GM12891 (cell line): ENCODE measurements around the gene SLC46A1.

Experiments
- DNase-seq: peaks from one replicate; pipeline ENCODE4 v3.0.0; 2011; ENCODE audit warnings: low spot score; ENCODE audit not compliant: insufficient read length
- FAIRE-seq: peaks from 2 replicates; lab custom pipeline; 2011; peaks lifted over from hg19 to GRCh38; lab: Jason Lieb, UNC
- PAX5 ChIP-seq: IDR thresholded peaks from 2 replicates; pipeline ENCODE4 v1.6.1; 2011; ENCODE audit warnings: low read length, moderate library complexity, mild to moderate bottlenecking; ENCODE audit not compliant: insufficient read depth, severe bottlenecking
- POLR2A ChIP-seq: IDR thresholded peaks from 2 replicates; pipeline ENCODE4 v1.6.1; 2011; ENCODE audit warnings: low read depth, low read length, control low read depth
- POLR2AphosphoS5 ChIP-seq: IDR thresholded peaks from 2 replicates; pipeline ENCODE4 v1.6.1; 2011; ENCODE audit warnings: low read depth, low read length, control low read depth
- POU2F2 ChIP-seq: IDR thresholded peaks from 2 replicates; pipeline ENCODE4 v1.6.1; 2011; ENCODE audit warnings: low read depth, mild to moderate bottlenecking, control low read depth, low read length, moderate library complexity
- SPI1 ChIP-seq: IDR thresholded peaks from 2 replicates; pipeline ENCODE4 v1.6.1; 2011; ENCODE audit warnings: low read depth, low read length, control low read depth
- TAF1 ChIP-seq: IDR thresholded peaks from 2 replicates; pipeline ENCODE4 v1.6.1; 2011; ENCODE audit warnings: low read depth, low read length, control low read depth

Gene SLC46A1

GRCh38 chr17:28425206-28425605, 19.2 kb upstream of the SLC46A1 start:
- no peak for DNase-seq
- no peak for TF ChIP-seq POLR2AphosphoS5
- TF ChIP-seq PAX5, result no peak
- TF ChIP-seq POU2F2, result no peak
- TF ChIP-seq POLR2A, result no peak
- no peak for TF ChIP-seq SPI1
- no peak for TF ChIP-seq TAF1
- FAIRE-seq, result no peak

GRCh38 chr17:28421787-28422305, 15.8 kb upstream of the SLC46A1 start:
- DNase-seq (no peak), FAIRE-seq (no peak)
- TF ChIP-seq PAX5, result no peak
- TF ChIP-seq TAF1, result no peak
- no peak for TF ChIP-seq POU2F2
- no peak for TF ChIP-seq POLR2AphosphoS5
- no peak for TF ChIP-seq POLR2A
- no peak for TF ChIP-seq SPI1

- FAIRE-seq (peak; percentile 93), DNase-seq (peak; percentile 42)
- no peak for TF ChIP-seq POU2F2
- TF ChIP-seq TAF1, result no peak
These were observed 10.8 kb upstream of the SLC46A1 start for GRCh38 chr17:28416703-28417311.

- FAIRE-seq, result no peak
- DNase-seq, result no peak
- TF ChIP-seq POU2F2 (no peak), PAX5 (no peak), POLR2A (no peak), TAF1 (no peak), SPI1 (no peak), POLR2AphosphoS5 (no peak)
These were observed 9.9 kb upstream of the SLC46A1 start for GRCh38 chr17:28415886-28416285.

GRCh38 chr17:28413804-28414203, 7.8 kb upstream of the SLC46A1 start:
- TF ChIP-seq TAF1, result no peak
- no peak for TF ChIP-seq POLR2AphosphoS5
- TF ChIP-seq POLR2A, result no peak
- TF ChIP-seq SPI1, result no peak
- TF ChIP-seq PAX5, result no peak
- no peak for TF ChIP-seq POU2F2
- FAIRE-seq, result no peak
- DNase-seq, result no peak

GRCh38 chr17:28412099-28412498, 6.1 kb upstream of the SLC46A1 start:
- FAIRE-seq (no peak), DNase-seq (no peak)
- no peak for TF ChIP-seq POLR2AphosphoS5
- TF ChIP-seq POLR2A, result no peak
- TF ChIP-seq SPI1, result no peak
- TF ChIP-seq POU2F2, result no peak
- no peak for TF ChIP-seq PAX5
- no peak for TF ChIP-seq TAF1

GRCh38 chr17:28407974-28408306, 1.9 kb upstream of the SLC46A1 start:
- TF ChIP-seq POLR2A, result no peak
- no peak for TF ChIP-seq PAX5
- no peak for TF ChIP-seq SPI1
- TF ChIP-seq POLR2AphosphoS5, result no peak
- TF ChIP-seq TAF1, result no peak
- no peak for TF ChIP-seq POU2F2
- no peak for FAIRE-seq
- no peak for DNase-seq

GRCh38 chr17:28407130-28407973, 1.3 kb upstream of the SLC46A1 start:
- TF ChIP-seq TAF1, result no peak
- TF ChIP-seq PAX5, result no peak
- TF ChIP-seq POLR2AphosphoS5, result no peak
- DNase-seq, result no peak

GRCh38 chr17:28406473-28406814, 432 bp upstream of the SLC46A1 start:
- DNase-seq (no peak), FAIRE-seq (no peak)
- no peak for TF ChIP-seq PAX5
- no peak for TF ChIP-seq POLR2AphosphoS5
- no peak for TF ChIP-seq SPI1
- no peak for TF ChIP-seq TAF1
- no peak for TF ChIP-seq POU2F2

More at GRCh38 chr17:28407130-28407973, 1.3 kb upstream of the SLC46A1 start:
- no peak for FAIRE-seq
